Embryonic facial prominence (tissue), 1 donor: ENCODE results near the gene CCL3.
"Not testable (repeated sequence)": the region's sequence is repeated elsewhere in the genome, so short reads cannot be mapped to it uniquely, and the experiment has no call there.

Source experiments
- DNase-seq: peaks from one replicate; pipeline ENCODE4 v3.0.0-alpha.2; 2016; ENCODE audit errors: extremely low spot score

CCL3 gene

GRCh38 chr17:36115649-36115977 lies 25.7 kb upstream of the CCL3 start:
- not testable (repeated sequence) for DNase-seq

- not testable (repeated sequence) for DNase-seq
Measured at GRCh38 chr17:36114971-36115648, 25.2 kb upstream of the CCL3 start.

- not testable (repeated sequence) for DNase-seq
Measured at GRCh38 chr17:36113131-36113530, 23.2 kb upstream of the CCL3 start.

- DNase-seq = no peak
Measured at GRCh38 chr17:36112572-36112971, 22.6 kb upstream of the CCL3 start.

GRCh38 chr17:36111068-36111490 lies 21.1 kb upstream of the CCL3 start:
- no peak for DNase-seq

GRCh38 chr17:36108265-36108664 lies 18.3 kb upstream of the CCL3 start:
- not testable (repeated sequence) for DNase-seq

GRCh38 chr17:36107660-36108059 lies 17.7 kb upstream of the CCL3 start:
- DNase-seq = no peak

GRCh38 chr17:36106493-36106835 lies 16.5 kb upstream of the CCL3 start:
- no peak for DNase-seq

- DNase-seq = no peak
Measured at GRCh38 chr17:36105781-36106492, 16.0 kb upstream of the CCL3 start.

- no peak for DNase-seq
Measured at GRCh38 chr17:36104701-36105181, 14.8 kb upstream of the CCL3 start.

- DNase-seq = not testable (repeated sequence)
Measured at GRCh38 chr17:36104246-36104645, 14.3 kb upstream of the CCL3 start.

GRCh38 chr17:36103401-36103975 lies 13.5 kb upstream of the CCL3 start, which contains the start of gene CCL4:
Gene CCL4 (plus strand): TSS chr17:36103827. CDS start chr17:36103906, 79 bp downstream.
- DNase-seq = not testable (repeated sequence)

- not testable (repeated sequence) for DNase-seq
Measured at GRCh38 chr17:36099004-36099403, 9.1 kb upstream of the CCL3 start.

- DNase-seq = no peak
Measured at GRCh38 chr17:36095992-36096391, 6.0 kb upstream of the CCL3 start.

GRCh38 chr17:36094746-36095145 lies 4.8 kb upstream of the CCL3 start:
- no peak for DNase-seq

GRCh38 chr17:36094232-36094631 lies 4.3 kb upstream of the CCL3 start:
- DNase-seq = no peak

- DNase-seq = not testable (repeated sequence)
Measured at GRCh38 chr17:36092715-36093114, 2.8 kb upstream of the CCL3 start.

- DNase-seq = no peak
Measured at GRCh38 chr17:36092230-36092629, 2.3 kb upstream of the CCL3 start.

GRCh38 chr17:36089339-36089865 lies 541 bp downstream of the CCL3 start:
- no peak for DNase-seq

- DNase-seq = no peak
Measured at GRCh38 chr17:36088670-36089338, 1.1 kb downstream of the CCL3 start.

- not testable (repeated sequence) for DNase-seq
Measured at GRCh38 chr17:36087897-36088572, 1.9 kb downstream of the CCL3 start.
